Thoracic aorta (tissue), 2 donors: ENCODE data around the gene PDHX. TPM values are rescaled to one million over a fixed set of nuclear protein-coding genes. Genes with fewer than 3 reads are reported as not detected.

Experiments
- ATAC-seq: fragments of 150-250 bp; one replicate; pipeline ENCODE4 v1.8.0; 2017; ENCODE audit warnings: low read depth; ENCODE audit not compliant: insufficient number of reproducible peaks, low FRiP score
- DNase-seq: peaks from one replicate; pipeline ENCODE4 v3.0.0-alpha.2; 2020; ENCODE audit warnings: low spot score
- H3K27ac ChIP-seq, 2 donors: fragments of 200-600 bp; sonication (generic); 1 replicate in 1 of 2; 2 replicates in 1 of 2; pipeline ENCODE4 v1.5.1; 2016; ENCODE audit warnings: mild to moderate bottlenecking in 2 of 2, moderate library complexity in 2 of 2
- H3K27me3 ChIP-seq: fragments of 200-600 bp; sonication (generic); replicated peaks from 2 replicates; pipeline ENCODE4 v1.6.0; 2016; ENCODE audit warnings: mild to moderate bottlenecking; ENCODE audit not compliant: insufficient read depth
- H3K36me3 ChIP-seq: fragments of 200-600 bp; sonication (generic); one replicate; pipeline ENCODE4 v1.5.1; 2016
- H3K4me1 ChIP-seq, 2 donors: fragments of 200-600 bp; sonication (generic); 1 replicate in 1 of 2; 2 replicates in 1 of 2; pipeline versions ENCODE4 v1.5.1 to v1.6.0; 2016; ENCODE audit warnings: low read depth in 2 of 2, mild to moderate bottlenecking in 1 of 2; ENCODE audit not compliant: control insufficient read depth in 1 of 2
- H3K4me3 ChIP-seq: fragments of 200-600 bp; sonication (generic); 2 replicates; pipeline ENCODE4 v1.5.1; 2016; ENCODE audit warnings: mild to moderate bottlenecking
- H3K9me3 ChIP-seq: fragments of 200-600 bp; sonication (generic); 2 replicates; pipeline ENCODE4 v1.5.1; 2016
- total RNA-seq, 2 donors: library from RNA; depleted of rRNA; stranded (reverse); fragments of >200 nt; gene quantifications; one replicate each; pipeline versions ENCODE4 v1.1.0 to v1.2.3, GENCODE V29; 2016
- TF ChIP-seq, protein P1 (sequence below): fragments of 200-600 bp; sonication (generic); IDR thresholded peaks from one replicate; pipeline ENCODE4 v1.5.1; 2019; ENCODE audit warnings: antibody characterized with exemption

The PDHX gene
- total RNA-seq, 2 donors from 2014 or later, result 19.8 to 27.5 TPM

DNA sequence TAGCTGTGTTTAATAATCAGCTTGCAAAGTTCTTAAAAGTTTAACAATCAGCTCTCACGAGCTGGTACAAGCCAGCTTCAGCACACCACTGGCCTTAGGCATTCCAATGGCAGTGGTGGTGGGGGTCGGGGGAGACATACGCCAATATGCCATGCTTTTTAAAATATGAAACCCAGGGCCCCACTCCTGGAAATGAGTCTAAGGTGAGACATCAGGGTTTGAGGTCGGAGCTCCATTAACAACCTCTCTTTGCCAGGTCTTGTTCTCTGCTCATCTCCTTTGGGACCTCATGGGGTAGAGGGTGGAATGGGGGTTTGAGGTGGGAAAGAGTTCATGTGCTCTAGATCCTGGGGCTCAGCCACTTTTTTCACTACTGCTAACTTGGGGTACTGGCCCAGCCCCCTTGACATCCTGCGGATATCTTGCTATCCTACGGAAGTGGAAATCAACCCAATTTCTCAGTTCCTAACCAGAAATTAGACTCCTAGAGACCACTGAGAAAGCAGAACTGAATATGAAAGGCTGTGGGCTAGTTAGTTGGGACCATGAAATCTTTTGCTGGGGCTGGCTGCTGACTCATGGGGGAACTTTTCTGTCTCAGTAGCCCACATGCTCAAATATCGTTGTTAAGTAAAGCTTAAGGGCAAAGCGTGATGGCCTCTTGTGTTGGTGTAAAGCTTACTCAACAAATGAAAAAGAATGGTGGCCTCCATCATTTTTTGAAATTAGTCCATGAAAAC lies 90.1 kb downstream of the PDHX start:
- TF ChIP-seq, protein P1, sequence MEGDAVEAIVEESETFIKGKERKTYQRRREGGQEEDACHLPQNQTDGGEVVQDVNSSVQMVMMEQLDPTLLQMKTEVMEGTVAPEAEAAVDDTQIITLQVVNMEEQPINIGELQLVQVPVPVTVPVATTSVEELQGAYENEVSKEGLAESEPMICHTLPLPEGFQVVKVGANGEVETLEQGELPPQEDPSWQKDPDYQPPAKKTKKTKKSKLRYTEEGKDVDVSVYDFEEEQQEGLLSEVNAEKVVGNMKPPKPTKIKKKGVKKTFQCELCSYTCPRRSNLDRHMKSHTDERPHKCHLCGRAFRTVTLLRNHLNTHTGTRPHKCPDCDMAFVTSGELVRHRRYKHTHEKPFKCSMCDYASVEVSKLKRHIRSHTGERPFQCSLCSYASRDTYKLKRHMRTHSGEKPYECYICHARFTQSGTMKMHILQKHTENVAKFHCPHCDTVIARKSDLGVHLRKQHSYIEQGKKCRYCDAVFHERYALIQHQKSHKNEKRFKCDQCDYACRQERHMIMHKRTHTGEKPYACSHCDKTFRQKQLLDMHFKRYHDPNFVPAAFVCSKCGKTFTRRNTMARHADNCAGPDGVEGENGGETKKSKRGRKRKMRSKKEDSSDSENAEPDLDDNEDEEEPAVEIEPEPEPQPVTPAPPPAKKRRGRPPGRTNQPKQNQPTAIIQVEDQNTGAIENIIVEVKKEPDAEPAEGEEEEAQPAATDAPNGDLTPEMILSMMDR, result no peak
- Histone ChIP-seq H3K4me1 (no peaks in the 10 kb centered on the region), H3K9me3 (no peaks in the 10 kb centered on the region), H3K27me3 (no peaks in the 10 kb centered on the region), H3K27ac (no peak overlapping the region), H3K36me3 (no peaks in the 10 kb centered on the region), H3K4me3 (no peak overlapping the region)
- ATAC-seq (no peak), DNase-seq (no peak)

DNA sequence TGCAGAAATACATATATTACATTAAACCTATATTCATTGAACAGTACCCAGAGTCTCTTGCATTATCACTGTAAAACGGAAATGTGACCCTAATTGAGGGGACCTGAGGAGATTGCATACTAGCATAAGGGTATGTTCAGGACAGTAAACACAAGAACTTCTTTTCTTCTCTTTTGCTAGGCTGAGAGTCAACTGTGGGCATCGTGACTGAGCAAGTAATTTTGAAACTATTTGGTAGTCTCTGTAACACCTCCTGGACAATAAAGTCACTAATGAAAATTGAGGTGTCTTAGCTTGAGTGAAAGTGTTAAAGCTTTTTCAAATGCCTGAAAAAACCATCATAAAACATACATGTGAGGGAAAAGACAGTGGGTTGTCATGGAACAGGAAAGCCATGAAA lies 90.9 kb downstream of the PDHX start:
- H3K27me3 ChIP-seq, result no peaks in the 10 kb centered on the region
- no peak overlapping the region for H3K4me3 ChIP-seq
- no peak overlapping the region for H3K27ac ChIP-seq
- TF ChIP-seq, protein P1, result no peak
- no peak for ATAC-seq
- no peaks in the 10 kb centered on the region for H3K4me1 ChIP-seq
- no peaks in the 10 kb centered on the region for H3K9me3 ChIP-seq
- DNase-seq, result no peak
- H3K36me3 ChIP-seq, result no peaks in the 10 kb centered on the region

GRCh38 chr11:35009191-35009943 lies 92.9 kb downstream of the PDHX start:
- Histone ChIP-seq H3K4me1 (no peaks in the 10 kb centered on the region), H3K27ac (no peak overlapping the region), H3K27me3 (no peaks in the 10 kb centered on the region), H3K36me3 (no peaks in the 10 kb centered on the region), H3K9me3 (no peaks in the 10 kb centered on the region), H3K4me3 (no peak overlapping the region)
- ATAC-seq (no peak), DNase-seq (no peak)
- TF ChIP-seq, protein P1, result no peak

GRCh38 chr11:35009944-35010342 lies 93.5 kb downstream of the PDHX start:
- TF ChIP-seq, protein P1, result no peak
- Histone ChIP-seq H3K36me3 (no peaks in the 10 kb centered on the region), H3K9me3 (no peaks in the 10 kb centered on the region), H3K4me1 (no peaks in the 10 kb centered on the region), H3K27ac (no peak overlapping the region), H3K4me3 (no peak overlapping the region), H3K27me3 (no peaks in the 10 kb centered on the region)
- no peak for ATAC-seq
- no peak for DNase-seq

DNA sequence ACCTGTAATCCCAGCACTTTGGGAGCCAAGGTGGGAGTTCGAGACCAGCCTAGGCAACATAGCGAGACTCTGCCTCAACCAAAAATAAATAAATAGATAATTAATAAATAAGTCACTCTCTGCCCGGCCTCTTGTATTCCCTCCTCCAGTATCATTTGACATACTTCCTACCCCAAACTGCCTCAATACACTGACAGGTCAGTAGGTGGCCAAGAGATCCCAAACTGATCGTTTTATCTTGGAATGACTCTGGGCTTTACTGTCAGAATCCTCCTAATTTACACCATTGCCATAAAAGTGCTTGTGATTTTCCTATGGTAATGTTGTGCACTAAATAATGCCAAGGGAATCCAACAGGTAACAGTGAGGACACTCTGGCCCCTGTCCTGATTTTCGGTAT lies 94.2 kb downstream of the PDHX start:
- no peaks in the 10 kb centered on the region for H3K9me3 ChIP-seq
- H3K27me3 ChIP-seq, result no peaks in the 10 kb centered on the region
- no peaks in the 10 kb centered on the region for H3K36me3 ChIP-seq
- DNase-seq, result no peak
- no peak overlapping the region for H3K27ac ChIP-seq
- H3K4me3 ChIP-seq, result no peak overlapping the region
- no peak for ATAC-seq
- TF ChIP-seq, protein P1, result no peak
- H3K4me1 ChIP-seq, result no peaks in the 10 kb centered on the region
